H1 (cell line): Measurements from ENCODE around the gene CCS. TPM values are rescaled to one million over a fixed set of nuclear protein-coding genes. Genes with fewer than 3 reads are reported as not detected.

Experiments used
- CTCF ChIA-PET: fragments of 300-600 bp; sonication (Branson Sonifier 250); formaldehyde crosslinking; loops from one replicate; lab custom pipeline; 2021; ENCODE audit not compliant: partially characterized antibody; lab: Charles Lee
- POLR2A ChIA-PET: fragments of 300-600 bp; sonication (Branson Sonifier 250); formaldehyde crosslinking; loops from one replicate; lab custom pipeline; 2021; ENCODE audit warnings: inconsistent platforms; ENCODE audit not compliant: partially characterized antibody; lab: Charles Lee
- DNase-seq, 2 experiments: peaks; one replicate each; pipeline versions ENCODE4 v3.0.0 to v3.0.0-alpha.2; 2010 to 2022; ENCODE audit warnings: low spot score in 2 of 2, low read depth in 1 of 2, mixed read lengths in 1 of 2
- FAIRE-seq: peaks from 2 replicates; lab custom pipeline; 2011; peaks lifted over from hg19 to GRCh38; lab: Jason Lieb, UNC
- H2AFZ ChIP-seq: 2 replicates; pipeline ENCODE4 v1.8.1; 2012; ENCODE audit warnings: low read length, inconsistent platforms
- H2AK5ac ChIP-seq: 2 replicates; pipeline ENCODE4 v1.6.1; 2013; ENCODE audit warnings: low read depth, low read length
- H2BK120ac ChIP-seq: replicated peaks from 2 replicates; pipeline ENCODE3; 2013; ENCODE audit warnings: low read depth, low read length, inconsistent platforms
- H2BK12ac ChIP-seq: 2 replicates; pipeline ENCODE4 v1.6.1; 2013; ENCODE audit warnings: low read depth, low read length
- H2BK15ac ChIP-seq: 2 replicates; pipeline ENCODE4 v1.6.1; 2013; ENCODE audit warnings: low read length
- H2BK20ac ChIP-seq: 2 replicates; pipeline ENCODE4 v1.6.1; 2013; ENCODE audit warnings: low read length
- H2BK5ac ChIP-seq: 2 replicates; pipeline ENCODE4 v1.6.1; 2013; ENCODE audit warnings: low read depth, low read length
- H3K14ac ChIP-seq: 2 replicates; pipeline ENCODE4 v1.6.1; 2013; ENCODE audit warnings: inconsistent platforms; ENCODE audit not compliant: insufficient read length
- H3K18ac ChIP-seq: 2 replicates; pipeline ENCODE4 v1.6.1; 2013; ENCODE audit warnings: low read length; ENCODE audit errors: extremely low read depth
- H3K23ac ChIP-seq: 2 replicates; pipeline ENCODE4 v1.6.1; 2013; ENCODE audit warnings: inconsistent platforms; ENCODE audit not compliant: insufficient read length
- H3K23me2 ChIP-seq: 2 replicates; pipeline ENCODE4 v1.6.1; 2013; ENCODE audit warnings: low read depth, low read length
- H3K27ac ChIP-seq: 2 replicates; pipeline ENCODE4 v1.6.1; 2011; ENCODE audit warnings: low read depth, low read length, inconsistent platforms
- H3K27me3 ChIP-seq, 4 experiments: replicated peaks in 1 of 4; 1 replicate in 1 of 4; 2 replicates in 3 of 4; pipeline versions ENCODE4 v1.6.1 to v1.8.1; 2011 to 2013; ENCODE audit warnings: low read length in 3 of 4, mild to moderate bottlenecking in 3 of 4, inconsistent platforms in 2 of 4, mixed read lengths in 2 of 4, moderate library complexity in 1 of 4; ENCODE audit not compliant: control insufficient read depth in 3 of 4, insufficient read depth in 3 of 4; ENCODE audit errors: extremely low read depth in 1 of 4
- H3K36me3 ChIP-seq, 4 experiments: 2 replicates each; pipeline versions ENCODE4 v1.6.1 to v1.8.1; 2011 to 2013; ENCODE audit warnings: mild to moderate bottlenecking in 4 of 4, low read length in 3 of 4, moderate library complexity in 2 of 4, control low read depth in 1 of 4, inconsistent platforms in 1 of 4; ENCODE audit not compliant: insufficient read depth in 4 of 4, control insufficient read depth in 2 of 4
- H3K4ac ChIP-seq: replicated peaks from 2 replicates; pipeline ENCODE3; 2013; ENCODE audit warnings: low read length, low read depth, mixed read lengths, inconsistent platforms; ENCODE audit not compliant: insufficient read length
- H3K4me1 ChIP-seq, 4 experiments: replicated peaks in 1 of 4; 1 replicate in 1 of 4; 2 replicates in 3 of 4; pipeline versions ENCODE4 v1.6.1 to v1.8.1; 2011 to 2013; ENCODE audit warnings: low read length in 3 of 4, inconsistent platforms in 2 of 4, mixed read lengths in 1 of 4; ENCODE audit not compliant: insufficient read depth in 4 of 4, control insufficient read depth in 3 of 4
- H3K4me2 ChIP-seq, 2 experiments: 2 replicates each; pipeline versions ENCODE4 v1.6.1 to v1.8.1; 2011 to 2013; ENCODE audit warnings: low read depth in 2 of 2, low read length in 2 of 2, control low read depth in 1 of 2, inconsistent platforms in 1 of 2, mild to moderate bottlenecking in 1 of 2; ENCODE audit not compliant: insufficient read depth in 1 of 2
- H3K4me3 ChIP-seq, 4 experiments: fragments of 200-600, 300-600 bp in 1 of 4; sonication (generic), shearing (Covaris generic), sonication (Bioruptor Twin) in 1 of 4; 2 replicates each; pipeline versions ENCODE4 v1.5.1 to v1.8.1; 2011 to 2016; ENCODE audit warnings: low read length in 4 of 4, low read depth in 3 of 4, control low read depth in 2 of 4, inconsistent platforms in 2 of 4, mild to moderate bottlenecking in 2 of 4, mixed read lengths in 1 of 4, moderate library complexity in 1 of 4; ENCODE audit not compliant: insufficient read depth in 2 of 4; ENCODE audit errors: extremely low read depth in 1 of 4
- H3K56ac ChIP-seq: replicated peaks from 2 replicates; pipeline ENCODE3; 2013; ENCODE audit warnings: low read depth, mild to moderate bottlenecking, mixed read lengths, low read length, inconsistent platforms; ENCODE audit not compliant: insufficient read length
- H3K79me1 ChIP-seq: 2 replicates; pipeline ENCODE4 v1.6.1; 2013; ENCODE audit warnings: low read depth, low read length, control low read depth
- H3K79me2 ChIP-seq, 2 experiments: 2 replicates each; pipeline versions ENCODE4 v1.6.1 to v1.8.1; 2012 to 2013; ENCODE audit warnings: low read length in 2 of 2, mild to moderate bottlenecking in 2 of 2, inconsistent platforms in 1 of 2; ENCODE audit not compliant: insufficient read depth in 2 of 2, control insufficient read depth in 1 of 2
- H3K9ac ChIP-seq, 4 experiments: replicated peaks in 1 of 4; 1 replicate in 1 of 4; 2 replicates in 3 of 4; pipeline versions ENCODE4 v1.6.1 to v1.8.1; 2011 to 2013; ENCODE audit warnings: low read depth in 3 of 4, low read length in 3 of 4, control low read depth in 2 of 4, mild to moderate bottlenecking in 2 of 4, moderate library complexity in 2 of 4, inconsistent platforms in 1 of 4; ENCODE audit errors: extremely low read depth in 1 of 4
- H3K9me3 ChIP-seq, 2 experiments: 2 replicates each; pipeline versions ENCODE4 v1.6.1 to v1.8.1; 2012 to 2013; ENCODE audit warnings: mild to moderate bottlenecking in 2 of 2, moderate library complexity in 2 of 2, control low read depth in 1 of 2, inconsistent platforms in 1 of 2, low read depth in 1 of 2, low read length in 1 of 2, mixed read lengths in 1 of 2; ENCODE audit not compliant: insufficient read depth in 2 of 2
- H4K20me1 ChIP-seq, 2 experiments: replicated peaks in 1 of 2; 2 replicates each; pipeline versions ENCODE3 to v1.8.1; 2011 to 2013; ENCODE audit warnings: inconsistent platforms in 2 of 2, low read length in 2 of 2, mild to moderate bottlenecking in 1 of 2; ENCODE audit not compliant: insufficient read depth in 2 of 2, control insufficient read depth in 1 of 2
- H4K5ac ChIP-seq: 2 replicates; pipeline ENCODE4 v1.6.1; 2013; ENCODE audit warnings: low read length, low read depth, mixed read lengths, inconsistent platforms; ENCODE audit not compliant: insufficient read length
- H4K8ac ChIP-seq: 2 replicates; pipeline ENCODE4 v1.8.0; 2013; ENCODE audit warnings: mild to moderate bottlenecking, moderate library complexity, low read length, inconsistent platforms; ENCODE audit not compliant: insufficient read depth; ENCODE audit errors: extremely low read depth
- H4K91ac ChIP-seq: replicated peaks from 2 replicates; pipeline ENCODE3; 2013; ENCODE audit warnings: low read length, mixed read lengths, inconsistent platforms; ENCODE audit not compliant: insufficient read length
- CBX5 ChIP-seq: fragments of 300-800, 300-1000 bp; sonication (generic); IDR thresholded peaks from 2 replicates; pipeline ENCODE4 v1.7.1; 2016; ENCODE audit warnings: antibody characterized with exemption, low read length, low read depth
- CEBPB ChIP-seq: IDR thresholded peaks from 2 replicates; pipeline ENCODE4 v1.6.1; 2012; ENCODE audit warnings: low read depth, low read length
- CREB1 ChIP-seq: IDR thresholded peaks from 2 replicates; pipeline ENCODE4 v1.6.1; 2012; ENCODE audit warnings: inconsistent platforms
- EZH2 ChIP-seq: fragments of 200-600 bp; sonication (generic); IDR thresholded peaks from 2 replicates; pipeline ENCODE4 v1.7.1; 2012; ENCODE audit warnings: low read depth, mild to moderate bottlenecking, moderate library complexity, low read length, inconsistent platforms; ENCODE audit not compliant: severe bottlenecking
- FOSL1 ChIP-seq: IDR thresholded peaks from 2 replicates; pipeline ENCODE4 v1.6.1; 2011; ENCODE audit warnings: mild to moderate bottlenecking, low read depth, low read length, moderate library complexity; ENCODE audit not compliant: insufficient read depth
- GABPA ChIP-seq: IDR thresholded peaks from 2 replicates; pipeline ENCODE4 v1.6.1; 2011; ENCODE audit warnings: mild to moderate bottlenecking, low read length, moderate library complexity, borderline replicate concordance; ENCODE audit not compliant: insufficient read depth
- NANOG ChIP-seq: IDR thresholded peaks from 2 replicates; pipeline ENCODE4 v1.6.1; 2011; ENCODE audit warnings: low read length, low read depth, mild to moderate bottlenecking, inconsistent platforms; ENCODE audit not compliant: insufficient read depth, poor library complexity, severe bottlenecking
- PHF8 ChIP-seq: fragments of 200-600 bp; sonication (generic); conservative IDR thresholded peaks from 2 replicates; pipeline ENCODE4 v1.7.1; 2012; ENCODE audit warnings: low read depth, mild to moderate bottlenecking, inconsistent platforms, low read length, moderate library complexity
- POLR2AphosphoS5 ChIP-seq: IDR thresholded peaks from 2 replicates; pipeline ENCODE4 v1.6.1; 2011; ENCODE audit warnings: low read depth, low read length
- POU5F1 ChIP-seq: IDR thresholded peaks from 2 replicates; pipeline ENCODE4 v1.6.1; 2011; ENCODE audit warnings: low read depth, mild to moderate bottlenecking, low read length, moderate library complexity
- RBBP5 ChIP-seq: IDR thresholded peaks from 2 replicates; pipeline ENCODE4 v1.7.1; 2012; ENCODE audit warnings: low read depth, mild to moderate bottlenecking, inconsistent platforms, low read length, moderate library complexity, borderline replicate concordance
- SP1 ChIP-seq: IDR thresholded peaks from 2 replicates; pipeline ENCODE4 v1.6.1; 2011; ENCODE audit warnings: low read depth, low read length
- TBP ChIP-seq: IDR thresholded peaks from 2 replicates; pipeline ENCODE4 v1.6.1; 2011; ENCODE audit warnings: low read depth, low read length, improper control_type of control experiment
- WGBS, 2 experiments: shearing (Covaris generic) in 1 of 2; methylation state at CpG; one replicate each; pipeline versions ENCODE4 v1.1.6 to v1.1.7; 2013 to 2015; ENCODE audit warnings: low lambda C conversion rate in 2 of 2, mixed read lengths in 2 of 2, inconsistent platforms in 1 of 2, low coverage in 1 of 2, missing lambda C conversion rate in 1 of 2; ENCODE audit not compliant: insufficient replicate concordance in 2 of 2, insufficient coverage in 1 of 2, insufficient read length in 1 of 2; ENCODE audit errors: extremely low coverage in 1 of 2, missing lambda C conversion rate in 1 of 2; 5-methylcytosine and 5-hydroxymethylcytosine counted together
- polyA plus RNA-seq, 7 experiments: library from polyadenylated mRNA; depleted of rRNA in 3 of 7; stranded (reverse) in 5 of 7; unstranded in 2 of 7; fragments of >200 nt in 5 of 7; fragments of 200-250 nt in 2 of 7; gene quantifications; 1 replicate in 5 of 7; 2 replicates in 1 of 7; 4 replicates in 1 of 7; pipeline versions ENCODE4 v1.2.1 to v1.2.3, GENCODE V29; 2011 to 2013; ENCODE audit warnings: missing spikeins in 2 of 7, mixed read lengths in 2 of 7
- total RNA-seq: library from RNA; stranded (reverse); fragmentation: NEBNext Ultra II Directional; extraction: Animal tissue kit (Norgen Biotek cat#: 25700); gene quantifications from 2 replicates; pipeline ENCODE4 v1.2.1, GENCODE V29; 2021
- TF ChIP-seq, protein P1 (sequence below): IDR thresholded peaks from 2 replicates; pipeline ENCODE4 v1.6.1; 2011; ENCODE audit warnings: low read depth, mild to moderate bottlenecking, low read length; ENCODE audit not compliant: insufficient read depth

Gene CCS
- total and polyA plus RNA-seq, 2 of the 8 experiments (the other 6 are each of a cell fraction or from before 2014, with no cell fraction given): 37.1 to 37.7 TPM

DNA sequence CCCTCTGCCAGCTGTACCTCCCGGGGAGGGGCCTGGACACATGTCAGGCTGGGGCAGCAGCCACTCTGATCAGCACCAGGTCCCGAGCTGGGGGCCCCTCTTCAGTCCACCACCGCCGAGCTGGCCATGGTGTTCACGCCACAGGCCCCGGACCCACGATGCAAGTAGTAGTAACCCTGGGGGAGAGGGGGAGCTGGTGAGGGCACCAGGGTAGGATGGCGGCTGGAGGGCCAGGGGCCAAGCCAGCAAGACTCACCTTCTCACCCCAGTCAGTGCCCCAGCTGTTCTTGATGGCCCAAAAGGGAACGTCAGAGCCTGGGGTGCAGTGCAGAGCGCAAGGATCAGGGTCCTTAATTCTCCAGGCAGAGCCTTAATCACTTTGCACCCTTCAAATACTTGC lies 29.2 kb upstream of the CCS start:
- H3K14ac ChIP-seq: no peak overlapping the region
- H3K23ac ChIP-seq: no peak overlapping the region
- H2AK5ac ChIP-seq: no peak overlapping the region
- H3K4me3 ChIP-seq: no peak overlapping the region
- TF ChIP-seq, protein P1, sequence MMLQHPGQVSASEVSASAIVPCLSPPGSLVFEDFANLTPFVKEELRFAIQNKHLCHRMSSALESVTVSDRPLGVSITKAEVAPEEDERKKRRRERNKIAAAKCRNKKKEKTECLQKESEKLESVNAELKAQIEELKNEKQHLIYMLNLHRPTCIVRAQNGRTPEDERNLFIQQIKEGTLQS: no peak
- TF ChIP-seq NANOG: no peak
- no peak for TF ChIP-seq CEBPB
- TF ChIP-seq TBP: no peak
- TF ChIP-seq CREB1: no peak
- no peak for TF ChIP-seq PHF8
- no peak for TF ChIP-seq CBX5
- TF ChIP-seq POLR2AphosphoS5: no peak
- TF ChIP-seq RBBP5: no peak
- TF ChIP-seq EZH2: no peak
- TF ChIP-seq FOSL1: no peak
- TF ChIP-seq GABPA: no peak
- no peak for TF ChIP-seq POU5F1
- TF ChIP-seq SP1: no peak
- 96% methylated on average over 8 of the region's 10 CpGs; no CpG with 5 or more reads in 1 of the 2 experiments for WGBS, 2 experiments
- H2BK12ac ChIP-seq: no peak overlapping the region
- no peak overlapping the region for H2BK15ac ChIP-seq
- peaks cover 0 to 2% (median 0%) of the 10 kb centered on the region in 4 experiments; a peak in 1 of 7 replicates for H3K4me1 ChIP-seq
- no peaks in the 10 kb centered on the region for H3K27me3 ChIP-seq
- H4K8ac ChIP-seq: no peak overlapping the region
- no peak overlapping the region for H4K91ac ChIP-seq
- FAIRE-seq: no peak
- no peaks in the 10 kb centered on the region for H4K20me1 ChIP-seq
- no peak overlapping the region for H3K4ac ChIP-seq
- H4K5ac ChIP-seq: no peak overlapping the region
- H2BK20ac ChIP-seq: no peak overlapping the region
- H3K18ac ChIP-seq: no peak overlapping the region
- H3K79me2 ChIP-seq: no peaks in the 10 kb centered on the region
- H2BK120ac ChIP-seq: no peak overlapping the region
- H3K9ac ChIP-seq: no peak overlapping the region
- H3K79me1 ChIP-seq: no peaks in the 10 kb centered on the region
- no peak overlapping the region for H3K27ac ChIP-seq
- H2BK5ac ChIP-seq: no peak overlapping the region; the same call in 1 of the 2 replicates
- H3K36me3 ChIP-seq: peaks cover 10 to 39% (median 32%) of the 10 kb centered on the region in 4 experiments
- CTCF ChIA-PET: interaction anchor here (1.1 to 3.5 kb wide), 5 partner anchors 10 to 114 kb away, joined by 3 to 12 read pairs (median 4); partner anchors contain the start of gene RBM4B
- no peaks in the 10 kb centered on the region for H3K23me2 ChIP-seq
- DNase-seq: no peak
- POLR2A ChIA-PET: interaction anchor here (0.8 to 7.4 kb wide), 8 partner anchors 9 to 113 kb away, joined by 3 to 54 read pairs (median 6); partner anchors contain the start of genes ACTN3, RBM14, RBM4 and ZDHHC24
- H3K9me3 ChIP-seq: no peaks in the 10 kb centered on the region
- H3K4me2 ChIP-seq: no peak overlapping the region
- H2AFZ ChIP-seq: no peak overlapping the region
- H3K56ac ChIP-seq: no peak overlapping the region
